ENCODE results near the gene XPO6.
"Not testable (repeated sequence)": the region's sequence is repeated elsewhere in the genome, so short reads cannot be mapped to it uniquely, and the experiment has no call there.

GRCh38 chr16:28219777-28220176 is 8.0 kb upstream of the XPO6 start:
- not testable (repeated sequence) for TF ChIP-seq CTCF (IDR thresholded peaks at IDR 0.05 in 2 of 3, conservative IDR thresholded peaks at IDR 0.05 in 1 of 3; ENCODE audit: borderline replicate concordance in 1 of 3, insufficient read depth in 1 of 3, low read depth in 2 of 3, low read length in 2 of 3); SRF (IDR thresholded peaks at IDR 0.05; ENCODE audit: low read depth); POLR2A (IDR thresholded peaks at IDR 0.05; ENCODE audit: borderline replicate concordance, extremely low read depth, insufficient read depth, insufficient read length); EZH2 (IDR thresholded peaks at IDR 0.05); POLR2AphosphoS5 (IDR thresholded peaks at IDR 0.05; ENCODE audit: low read depth, low read length); SIN3A (IDR thresholded peaks at IDR 0.05; ENCODE audit: low read depth); YY1 (IDR thresholded peaks at IDR 0.05; ENCODE audit: extremely low read depth, insufficient replicate concordance, low read depth, low read length); EZH2phosphoT487 (IDR thresholded peaks at IDR 0.05; ENCODE audit: borderline replicate concordance)
- TF ChIP-seq, protein P1, sequence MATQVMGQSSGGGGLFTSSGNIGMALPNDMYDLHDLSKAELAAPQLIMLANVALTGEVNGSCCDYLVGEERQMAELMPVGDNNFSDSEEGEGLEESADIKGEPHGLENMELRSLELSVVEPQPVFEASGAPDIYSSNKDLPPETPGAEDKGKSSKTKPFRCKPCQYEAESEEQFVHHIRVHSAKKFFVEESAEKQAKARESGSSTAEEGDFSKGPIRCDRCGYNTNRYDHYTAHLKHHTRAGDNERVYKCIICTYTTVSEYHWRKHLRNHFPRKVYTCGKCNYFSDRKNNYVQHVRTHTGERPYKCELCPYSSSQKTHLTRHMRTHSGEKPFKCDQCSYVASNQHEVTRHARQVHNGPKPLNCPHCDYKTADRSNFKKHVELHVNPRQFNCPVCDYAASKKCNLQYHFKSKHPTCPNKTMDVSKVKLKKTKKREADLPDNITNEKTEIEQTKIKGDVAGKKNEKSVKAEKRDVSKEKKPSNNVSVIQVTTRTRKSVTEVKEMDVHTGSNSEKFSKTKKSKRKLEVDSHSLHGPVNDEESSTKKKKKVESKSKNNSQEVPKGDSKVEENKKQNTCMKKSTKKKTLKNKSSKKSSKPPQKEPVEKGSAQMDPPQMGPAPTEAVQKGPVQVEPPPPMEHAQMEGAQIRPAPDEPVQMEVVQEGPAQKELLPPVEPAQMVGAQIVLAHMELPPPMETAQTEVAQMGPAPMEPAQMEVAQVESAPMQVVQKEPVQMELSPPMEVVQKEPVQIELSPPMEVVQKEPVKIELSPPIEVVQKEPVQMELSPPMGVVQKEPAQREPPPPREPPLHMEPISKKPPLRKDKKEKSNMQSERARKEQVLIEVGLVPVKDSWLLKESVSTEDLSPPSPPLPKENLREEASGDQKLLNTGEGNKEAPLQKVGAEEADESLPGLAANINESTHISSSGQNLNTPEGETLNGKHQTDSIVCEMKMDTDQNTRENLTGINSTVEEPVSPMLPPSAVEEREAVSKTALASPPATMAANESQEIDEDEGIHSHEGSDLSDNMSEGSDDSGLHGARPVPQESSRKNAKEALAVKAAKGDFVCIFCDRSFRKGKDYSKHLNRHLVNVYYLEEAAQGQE (IDR thresholded peaks at IDR 0.05; ENCODE audit: low read depth) = not testable (repeated sequence)
- TF ChIP-seq, protein P2, sequence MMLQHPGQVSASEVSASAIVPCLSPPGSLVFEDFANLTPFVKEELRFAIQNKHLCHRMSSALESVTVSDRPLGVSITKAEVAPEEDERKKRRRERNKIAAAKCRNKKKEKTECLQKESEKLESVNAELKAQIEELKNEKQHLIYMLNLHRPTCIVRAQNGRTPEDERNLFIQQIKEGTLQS (IDR thresholded peaks at IDR 0.05) = not testable (repeated sequence)

All from HCT116 (cell line).